ENCODE results near the gene TBCC.
"Not testable (repeated sequence)": the region's sequence is repeated elsewhere in the genome, so short reads cannot be mapped to it uniquely, and the experiment has no call there.

TBCC gene

GRCh38 chr6:42769836-42770235 is 23.9 kb upstream of the TBCC start:
- DNase-seq, result no peak

GRCh38 chr6:42769051-42769450 is 23.1 kb upstream of the TBCC start:
- no peak for DNase-seq

- DNase-seq, result no peak
Measured at GRCh38 chr6:42766163-42766670, 20.3 kb upstream of the TBCC start.

DNA sequence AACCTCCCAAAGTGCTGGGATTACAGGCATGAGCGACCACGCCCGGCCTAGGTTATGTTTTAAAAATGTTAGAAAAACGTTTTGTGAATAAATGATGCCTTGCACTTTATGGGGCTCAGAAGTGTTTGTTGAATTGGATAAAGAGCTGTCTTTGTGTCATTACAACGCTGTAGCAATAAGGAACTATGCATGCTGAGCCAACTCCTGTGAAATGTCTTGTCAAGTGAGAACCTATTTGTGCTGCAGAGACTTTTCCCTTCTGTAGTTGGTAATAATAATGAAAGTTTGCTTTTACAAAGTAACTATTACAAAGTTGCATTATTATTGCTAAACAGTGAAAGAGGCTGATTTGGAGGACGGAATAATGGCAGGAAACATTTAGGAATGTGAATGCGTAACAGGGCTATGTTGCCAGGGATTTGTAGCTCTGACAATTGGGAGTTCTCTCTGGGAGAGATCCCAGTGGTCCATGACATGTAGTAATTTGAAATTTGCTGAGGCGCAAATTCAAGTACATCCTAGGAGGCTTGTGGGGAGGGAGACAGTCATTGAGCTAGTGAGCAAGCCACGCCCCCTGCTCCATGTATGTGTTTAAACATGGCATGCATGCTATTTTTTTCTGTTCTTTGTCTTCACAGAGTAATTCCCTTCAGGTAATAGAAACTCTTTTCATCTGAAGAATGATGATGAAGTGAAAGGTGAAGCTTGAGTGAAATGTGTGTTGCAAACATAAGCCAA is 19.2 kb upstream of the TBCC start:
- no peak for DNase-seq

GRCh38 chr6:42762950-42763349 is 17.0 kb upstream of the TBCC start:
- no peak for DNase-seq

DNA sequence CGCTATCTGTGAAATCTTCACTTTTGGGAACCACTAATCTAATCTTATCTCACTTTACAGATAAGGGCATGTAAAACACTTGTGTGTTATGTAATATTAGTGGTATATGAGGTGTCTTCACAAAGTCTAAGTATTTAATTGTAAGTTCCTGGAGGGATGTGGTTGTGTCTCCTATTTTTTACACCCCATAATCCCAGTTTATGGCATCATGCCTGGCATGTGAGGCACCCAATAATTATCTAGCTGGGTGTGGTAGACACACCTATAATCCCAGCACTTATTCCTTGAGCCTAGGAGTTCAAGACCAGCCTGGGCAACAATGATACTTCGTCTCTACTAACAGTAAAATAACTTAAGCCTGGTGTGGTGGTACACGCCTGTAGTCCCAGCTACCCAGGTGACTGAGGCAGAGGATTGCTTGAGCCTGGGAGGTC is 16.5 kb upstream of the TBCC start:
- DNase-seq, result no peak

DNA sequence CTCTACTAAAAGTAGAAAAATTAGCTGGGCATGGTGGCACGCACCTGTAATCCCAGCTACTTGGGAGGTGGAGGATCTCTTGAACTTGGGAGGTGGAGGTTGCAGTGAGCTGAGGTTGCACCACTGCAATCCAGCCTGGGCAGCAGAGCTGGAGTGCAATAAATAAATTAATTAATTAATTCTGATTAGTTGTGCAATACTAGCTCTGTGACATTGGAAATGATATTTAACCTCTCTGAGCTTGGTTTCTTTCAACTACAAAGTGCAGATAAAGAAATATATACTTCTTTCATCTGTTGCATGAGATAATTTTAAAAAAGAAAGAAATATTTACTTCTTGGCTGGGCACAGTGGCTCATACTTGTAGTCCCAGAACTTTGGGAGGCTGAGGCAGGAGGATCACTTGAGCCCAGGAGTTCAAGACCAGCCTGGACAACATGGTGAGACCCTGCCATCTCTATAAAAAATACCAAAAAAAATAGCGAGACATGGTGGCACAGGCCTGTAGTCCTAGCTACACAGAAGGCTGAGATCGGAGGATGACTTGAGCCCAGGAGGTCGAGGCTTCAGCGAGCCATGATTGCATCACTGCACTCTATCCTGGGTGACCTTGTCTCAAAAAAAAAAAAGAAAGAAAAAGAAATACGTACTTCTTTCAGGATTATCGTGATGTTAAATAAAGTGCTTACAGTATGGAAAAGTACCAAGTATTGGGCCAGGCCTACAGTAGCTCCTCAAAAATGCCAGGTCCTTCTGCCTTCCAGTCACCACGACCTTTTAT is 15.6 kb upstream of the TBCC start:
- DNase-seq, result no peak

DNA sequence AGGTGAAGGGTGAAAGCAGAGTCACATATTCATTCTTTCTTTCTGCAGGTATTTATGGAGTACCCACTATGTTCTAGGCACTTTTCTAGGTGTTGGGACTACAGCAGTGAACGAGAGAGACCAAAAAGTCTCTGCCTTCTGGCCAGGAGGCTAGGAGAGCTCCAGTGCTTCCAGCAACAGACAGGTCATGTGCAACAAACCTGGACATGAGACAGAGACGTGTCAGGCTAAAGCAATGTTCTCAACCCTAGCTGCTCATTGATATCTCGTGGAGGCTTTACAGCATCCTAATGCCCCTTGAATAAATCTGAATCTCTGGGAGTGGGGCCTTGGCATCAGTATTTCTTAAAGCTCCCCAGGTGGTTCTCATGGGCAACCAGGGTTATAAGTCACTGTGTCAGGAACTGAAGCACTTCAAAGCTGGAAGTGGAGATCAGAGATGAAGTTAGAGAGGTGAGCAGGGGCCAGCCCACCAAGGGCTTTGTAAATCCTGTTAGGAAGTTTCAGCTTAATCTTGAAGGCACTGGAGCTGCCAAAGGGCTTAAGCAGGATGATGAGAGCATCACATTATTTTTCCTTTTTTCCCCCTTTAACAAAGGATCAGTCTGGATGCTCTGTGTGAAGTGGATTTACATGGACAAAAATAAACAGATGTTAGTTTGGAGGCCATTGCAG is 13.0 kb upstream of the TBCC start:
- DNase-seq, result no peak

GRCh38 chr6:42756722-42757121 is 10.8 kb upstream of the TBCC start:
- DNase-seq, result no peak

DNA sequence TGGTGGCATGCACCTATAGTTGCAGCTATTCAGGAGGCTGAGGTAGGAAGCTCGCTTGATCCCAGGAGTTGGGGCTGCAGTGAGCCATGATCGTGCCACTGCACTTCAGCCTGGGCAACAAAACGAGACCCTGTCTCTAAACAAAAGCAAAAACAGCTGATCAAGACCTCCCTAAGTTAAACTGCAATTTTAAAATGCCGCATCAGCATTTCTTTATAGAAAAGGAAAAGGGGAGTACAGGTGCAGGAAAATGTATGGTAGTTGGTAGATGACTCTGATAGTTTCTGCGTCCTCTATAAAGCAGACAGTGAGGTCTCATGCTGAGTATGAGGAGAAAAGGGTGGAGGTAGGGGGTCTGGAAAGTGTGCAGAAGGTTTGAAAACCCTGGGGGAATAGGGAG is 8.9 kb upstream of the TBCC start:
- DNase-seq, result no peak

DNA sequence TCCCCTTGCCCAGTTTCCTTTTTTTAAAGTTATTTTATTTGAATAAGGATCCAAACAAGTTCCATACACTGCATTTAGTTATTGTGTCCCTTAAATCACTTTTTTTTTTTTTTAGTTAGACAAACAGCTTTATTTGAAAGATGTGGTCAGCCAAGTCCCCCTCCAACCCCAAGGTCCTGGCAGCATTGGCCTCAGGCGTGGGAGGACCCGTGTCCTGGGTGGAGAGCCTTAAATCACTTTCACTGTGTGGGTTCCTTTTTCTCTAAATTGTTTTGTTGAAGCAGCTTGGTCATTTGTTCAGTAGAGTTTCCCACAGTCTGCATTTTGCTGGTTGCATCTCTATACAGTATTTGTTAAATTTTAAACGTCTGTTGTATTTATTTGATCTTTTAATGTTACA is 5.2 kb upstream of the TBCC start:
- DNase-seq, result no peak

- no peak for DNase-seq
Measured at GRCh38 chr6:42748203-42748898, 2.4 kb upstream of the TBCC start.

DNA sequence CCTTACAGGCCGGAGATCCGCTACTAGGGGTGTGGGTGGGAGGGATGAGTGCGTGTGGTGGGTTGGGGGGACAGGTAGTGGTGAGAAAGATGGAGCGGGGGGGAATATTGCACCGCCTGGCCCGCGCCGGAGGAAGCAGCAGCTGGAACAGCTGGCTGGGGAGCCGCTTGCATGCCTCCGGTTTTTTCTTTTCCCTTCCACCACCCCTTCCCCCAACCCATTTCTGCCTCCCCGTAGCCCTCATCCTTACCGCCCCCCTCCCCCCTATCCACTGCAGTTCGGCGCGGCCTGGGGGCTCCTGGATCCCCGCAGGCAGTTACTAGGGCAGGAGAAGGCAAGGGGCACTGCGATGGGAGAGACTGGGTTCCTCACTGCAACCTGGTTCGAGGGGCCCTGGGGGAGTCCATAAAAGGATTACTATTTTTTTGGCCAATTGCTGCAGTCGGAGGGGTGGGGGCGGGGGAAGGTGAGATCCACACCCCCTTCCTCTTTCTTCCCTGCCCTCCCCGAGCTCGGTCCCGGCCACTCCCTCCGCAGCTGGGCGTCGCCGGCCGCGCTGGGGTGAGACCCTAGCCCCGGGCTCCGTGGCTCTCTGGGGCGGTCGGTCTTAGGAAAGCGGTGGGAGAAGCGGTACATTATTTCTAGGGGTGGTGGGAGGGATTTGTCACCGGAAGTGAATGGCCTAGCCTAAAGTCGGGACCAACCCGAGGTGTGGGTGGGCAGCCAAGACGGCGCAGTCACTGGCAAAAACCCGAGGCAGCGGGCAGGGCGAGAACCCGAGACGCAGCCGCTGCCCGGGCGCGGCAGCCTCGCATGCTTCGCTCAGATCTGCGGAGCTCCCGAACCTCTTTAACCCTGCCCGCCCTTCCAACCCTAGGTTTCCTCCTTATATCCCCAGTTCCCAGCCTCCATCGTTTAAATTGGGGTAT is 824 bp upstream of the TBCC start:
- DNase-seq, result peak; percentile 89

DNA sequence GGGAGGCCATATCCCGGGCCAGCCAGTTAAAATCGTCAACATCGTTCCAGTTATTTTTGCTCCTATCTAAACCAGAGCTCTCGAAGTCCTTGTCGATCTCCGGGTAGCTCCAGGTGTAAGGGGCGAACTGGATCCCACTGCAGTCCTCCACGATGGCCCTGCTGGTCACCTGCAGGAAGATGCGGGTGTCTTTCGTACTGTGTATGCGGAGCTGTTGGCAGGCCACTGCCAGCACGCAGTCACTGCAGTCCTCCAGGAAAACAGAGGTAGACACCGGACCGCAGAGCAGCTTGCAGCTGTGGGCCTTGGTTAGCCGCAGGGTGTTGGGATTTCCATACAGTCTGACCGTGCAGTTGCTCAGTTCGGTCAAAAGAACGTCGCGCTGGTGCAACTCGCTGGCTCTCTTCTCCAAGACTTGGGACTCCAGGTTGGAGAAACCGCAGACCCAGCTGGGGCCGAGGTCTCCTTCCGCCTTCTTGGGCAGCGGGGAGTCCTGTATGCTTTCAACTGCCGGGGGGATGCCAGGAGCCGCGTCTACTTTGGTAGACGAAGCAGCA is 742 bp downstream of the TBCC start:
- DNase-seq, result no peak

DNA sequence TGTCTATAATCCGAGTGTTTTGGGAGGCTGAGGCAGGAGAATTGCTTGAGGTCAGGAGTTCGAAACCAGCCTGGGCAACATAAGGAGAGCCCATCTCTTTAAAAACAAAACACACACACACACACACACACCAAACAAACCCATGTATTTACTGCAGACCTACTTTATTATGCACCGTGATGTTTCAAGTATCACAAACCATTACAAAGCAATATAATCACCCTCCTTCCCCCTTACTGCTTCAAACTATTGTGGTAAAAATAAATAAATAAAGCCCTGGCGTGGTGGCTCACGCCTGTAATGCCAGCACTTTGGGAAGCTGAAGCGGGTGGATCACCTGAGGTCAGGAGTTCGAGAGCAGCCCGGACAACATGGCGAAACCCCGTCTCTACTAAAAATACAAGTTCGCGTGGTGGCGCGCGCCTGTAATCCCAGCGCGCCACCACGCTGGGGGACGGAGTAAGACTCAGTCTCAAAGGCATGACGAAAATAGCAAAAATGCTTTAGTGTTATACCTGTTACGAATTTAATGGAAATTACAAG is 1.5 kb downstream of the TBCC start:
- DNase-seq, result no peak

- peak; percentile 91 for DNase-seq
Measured at GRCh38 chr6:42742116-42742894, 3.6 kb downstream of the TBCC start.

DNA sequence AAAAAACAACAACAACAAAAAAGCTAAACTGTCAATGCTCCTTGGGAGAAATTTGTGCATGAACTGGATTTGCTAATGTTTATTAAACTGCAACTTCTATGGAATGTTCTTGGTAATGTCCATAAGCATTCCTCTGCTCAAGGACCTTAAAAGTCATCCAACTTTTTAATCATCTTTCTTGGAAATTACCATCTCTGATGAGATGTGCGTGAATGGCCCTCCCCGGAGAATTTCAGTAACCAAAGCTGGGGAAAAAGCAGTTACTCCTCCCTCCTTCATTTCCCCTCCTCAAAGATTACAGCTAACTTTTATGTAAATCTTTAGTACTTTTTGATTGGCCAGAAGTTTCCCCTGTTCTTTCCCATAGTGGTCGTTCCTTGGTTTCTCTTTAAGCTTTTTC is 5.2 kb downstream of the TBCC start:
- no peak for DNase-seq

DNA sequence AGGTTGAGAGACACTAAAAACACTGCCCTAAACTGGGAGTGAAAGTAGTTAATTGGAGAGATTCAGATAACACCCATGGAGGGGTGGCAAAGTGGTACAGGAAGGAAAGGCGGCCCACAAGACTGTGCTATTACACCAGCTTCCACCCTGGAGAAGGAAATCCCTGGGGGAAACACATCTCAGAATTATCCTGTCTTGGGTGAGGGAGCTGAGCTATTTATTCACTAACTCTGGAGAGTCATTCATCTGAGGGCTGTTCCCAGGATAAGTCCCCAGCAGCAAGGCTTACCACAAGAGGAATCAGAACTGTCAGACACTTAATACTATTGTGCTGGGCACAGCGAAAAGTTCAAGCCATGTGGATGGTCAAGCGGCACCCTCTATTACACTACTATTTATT is 9.9 kb downstream of the TBCC start:
- no peak for DNase-seq

DNA sequence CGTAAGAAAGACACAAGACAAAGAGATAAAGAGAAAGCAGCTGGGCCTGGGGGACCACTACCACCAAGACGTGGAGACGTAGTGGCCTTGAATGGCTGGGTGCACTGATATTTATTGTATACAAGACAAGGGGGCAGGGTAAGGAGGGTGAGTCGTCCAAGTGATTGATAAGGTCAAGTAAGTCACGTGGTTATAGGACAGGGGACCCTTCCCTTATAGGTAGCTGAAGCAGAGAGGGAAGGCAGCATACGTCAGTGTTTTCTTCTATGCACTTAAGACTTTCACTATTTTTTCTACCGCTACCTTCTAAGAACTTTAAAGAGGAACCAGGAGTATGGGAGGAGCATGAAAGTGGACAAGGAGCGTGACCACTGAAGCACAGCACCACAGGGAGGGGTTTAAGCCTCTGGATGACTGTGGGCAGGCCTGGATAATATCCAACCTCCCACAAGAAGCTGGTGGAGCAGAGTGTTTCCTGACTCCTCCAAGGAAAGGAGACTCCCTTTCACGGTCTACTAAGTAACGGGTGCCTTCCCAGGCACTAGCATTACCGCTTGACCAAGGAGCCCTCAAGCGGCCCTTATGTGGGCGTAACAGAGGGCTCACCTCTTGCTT is 11.9 kb downstream of the TBCC start:
- not testable (repeated sequence) for DNase-seq

DNA sequence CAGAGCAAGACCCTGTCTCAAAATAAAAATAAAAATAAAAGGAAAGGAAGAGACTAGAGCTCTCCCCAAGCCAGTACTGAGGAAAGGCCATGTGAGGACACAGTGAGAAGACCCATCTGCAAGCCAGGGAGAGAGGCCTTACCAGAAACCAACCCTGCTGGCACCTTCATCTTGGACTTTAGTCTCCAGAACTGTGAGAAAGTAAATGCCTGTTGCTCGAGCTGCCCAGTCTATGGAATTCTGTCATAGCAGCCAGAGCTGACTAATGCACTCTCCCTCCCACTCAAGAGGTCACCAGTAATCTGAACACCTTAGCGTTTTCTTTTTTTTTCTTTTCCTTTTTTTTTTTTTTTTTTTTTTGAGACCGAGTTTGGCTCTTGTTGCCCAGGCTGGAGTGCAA is 16.2 kb downstream of the TBCC start:
- no peak for DNase-seq

Data from NCI-H510A treated with DMSO at 0.1 percent for 48 hours (cell line).